Glutamatergic neuron (in vitro differentiated cells): ENCODE data around the gene LIMS2. TPM values are rescaled to one million over a fixed set of nuclear protein-coding genes. Genes with fewer than 3 reads are reported as not detected.
A peak's percentile ranks its signal among the peaks of the same experiment; 100 is the strongest.

Experiments used
- DNase-seq: peaks from one replicate; pipeline ENCODE4 v3.0.0; 2022
- H3K27ac Mint-ChIP-seq: one replicate; pipeline ENCODE4 v1.8.0; 2020; ENCODE audit warnings: mild to moderate bottlenecking, mixed read lengths, inconsistent platforms; ENCODE audit not compliant: unreplicated experiment
- H3K27me3 Mint-ChIP-seq: one replicate; pipeline ENCODE4 v1.8.0; 2020; ENCODE audit warnings: mild to moderate bottlenecking, moderate library complexity, mixed read lengths, inconsistent platforms; ENCODE audit not compliant: unreplicated experiment
- H3K36me3 Mint-ChIP-seq: one replicate; pipeline ENCODE4 v1.8.0; 2020; ENCODE audit warnings: mild to moderate bottlenecking, mixed read lengths, inconsistent platforms; ENCODE audit not compliant: unreplicated experiment
- H3K4me1 Mint-ChIP-seq: one replicate; pipeline ENCODE4 v1.8.0; 2020; ENCODE audit warnings: mild to moderate bottlenecking, low read depth, mixed read lengths, inconsistent platforms; ENCODE audit not compliant: unreplicated experiment
- H3K4me3 Mint-ChIP-seq: one replicate; pipeline ENCODE4 v1.8.0; 2020; ENCODE audit warnings: mild to moderate bottlenecking, mixed read lengths, inconsistent platforms; ENCODE audit not compliant: unreplicated experiment
- H3K9me3 Mint-ChIP-seq: one replicate; pipeline ENCODE4 v1.8.0; 2020; ENCODE audit warnings: mild to moderate bottlenecking, moderate library complexity, mixed read lengths, inconsistent platforms; ENCODE audit not compliant: unreplicated experiment
- CTCF ChIP-seq: fragments of 200-600 bp; sonication (generic); IDR thresholded peaks from one replicate; pipeline ENCODE4 v1.5.0; 2021; ENCODE audit not compliant: partially characterized antibody, unreplicated experiment
- total RNA-seq: library from RNA; stranded (reverse); fragmentation: NEBNext Ultra II Directional; extraction: Animal tissue kit (Norgen Biotek cat#: 25700); gene quantifications from one replicate; pipeline ENCODE4 v1.2.1, GENCODE V29; 2021; ENCODE audit not compliant: unreplicated experiment

The LIMS2 gene
- total RNA-seq, 1 donor from 2014 or later = 0.29 TPM

DNA sequence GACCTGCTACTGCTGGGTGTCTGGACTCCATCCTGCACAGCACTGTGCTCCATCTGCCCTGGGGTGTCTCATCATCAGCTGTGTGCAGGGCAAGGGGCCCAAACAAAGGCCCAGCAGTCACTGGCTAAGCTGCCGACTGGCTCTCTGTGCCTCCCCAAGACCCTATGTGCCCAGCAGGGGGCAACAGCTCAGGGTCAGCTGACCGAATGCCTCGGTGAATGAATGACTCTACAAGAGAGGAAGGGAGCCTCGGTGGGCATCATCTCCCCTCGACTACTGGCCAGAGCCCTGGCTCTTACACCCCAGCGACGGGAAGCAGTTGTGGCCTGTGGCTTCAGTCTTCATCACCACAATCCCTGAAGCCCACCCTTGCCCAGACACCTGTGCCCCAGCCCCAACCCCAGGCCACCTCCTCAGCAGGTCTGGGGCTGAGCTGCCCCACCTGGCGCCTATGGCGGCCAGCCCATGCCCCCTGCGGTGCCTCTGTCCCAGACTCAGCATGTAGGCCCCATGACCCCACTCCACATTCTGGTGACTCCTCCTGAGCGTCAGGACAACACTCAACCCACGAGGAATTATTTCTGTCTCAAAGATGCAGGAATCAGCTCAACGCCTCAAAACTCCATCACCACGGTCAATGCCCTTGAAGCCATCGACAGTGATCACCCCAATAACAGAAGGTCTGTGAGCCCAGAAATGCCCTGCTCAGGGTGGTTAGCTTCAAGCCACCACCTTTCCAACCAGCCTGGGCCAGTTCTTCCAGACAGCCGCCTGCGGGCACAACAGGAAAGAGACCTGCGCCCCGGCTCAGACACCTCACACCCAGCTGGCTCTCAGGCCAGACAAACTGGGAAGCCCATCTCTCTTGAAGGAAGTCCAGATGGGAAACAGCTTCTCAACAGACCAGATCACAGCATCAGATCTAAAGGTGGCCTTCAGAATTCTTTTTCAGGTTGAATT, 31.0 kb downstream of the LIMS2 start:
- no peak overlapping the region for H3K4me3 Mint-ChIP-seq
- DNase-seq = no peak
- H3K4me1 Mint-ChIP-seq = peaks cover 5% of the 10 kb centered on the region
- H3K27ac Mint-ChIP-seq = peak overlapping the region; percentile 62
- TF ChIP-seq CTCF = no peak
- H3K27me3 Mint-ChIP-seq = peaks cover 4% of the 10 kb centered on the region
- H3K9me3 Mint-ChIP-seq = peaks cover 3% of the 10 kb centered on the region
- no peaks in the 10 kb centered on the region for H3K36me3 Mint-ChIP-seq

DNA sequence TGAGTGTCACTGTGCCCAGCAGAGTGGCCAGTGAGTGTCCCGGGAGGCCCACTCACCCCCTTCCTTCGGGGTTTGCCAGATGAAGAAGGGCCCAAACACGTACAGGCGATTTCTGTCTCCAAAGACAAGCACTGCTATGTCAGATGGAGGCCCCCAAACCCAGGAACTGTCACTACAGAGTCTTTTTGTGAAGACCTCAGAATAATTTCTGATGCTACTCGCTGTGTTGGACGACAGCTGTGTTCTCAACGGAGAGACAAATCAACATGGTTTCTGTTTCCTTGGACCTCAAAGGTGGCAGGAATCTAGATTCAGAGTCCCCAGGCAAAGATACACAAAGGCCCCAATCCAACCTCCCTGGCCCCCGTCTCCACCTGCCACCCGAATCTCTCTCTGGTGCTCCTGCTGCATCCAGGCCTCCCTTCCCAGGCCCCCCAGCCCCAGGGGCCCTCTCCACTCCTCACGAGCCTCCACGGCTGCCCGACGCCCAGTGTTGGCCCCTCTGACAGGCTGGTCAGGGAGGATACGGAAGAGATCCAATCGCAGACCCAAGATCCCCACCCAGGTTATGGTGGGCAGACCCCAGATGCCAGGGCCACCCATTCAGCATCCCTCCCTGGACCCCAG, 31.8 kb downstream of the LIMS2 start:
- peaks cover 3% of the 10 kb centered on the region for H3K9me3 Mint-ChIP-seq
- DNase-seq = no peak
- H3K4me3 Mint-ChIP-seq = no peak overlapping the region
- H3K4me1 Mint-ChIP-seq = peaks cover 5% of the 10 kb centered on the region
- H3K36me3 Mint-ChIP-seq = no peaks in the 10 kb centered on the region
- peaks cover 6% of the 10 kb centered on the region for H3K27me3 Mint-ChIP-seq
- no peak for TF ChIP-seq CTCF
- H3K27ac Mint-ChIP-seq = peak overlapping the region; percentile 62

- Mint-ChIP-seq H3K4me1 (peaks cover 5% of the 10 kb centered on the region), H3K27ac (no peak overlapping the region), H3K36me3 (no peaks in the 10 kb centered on the region), H3K9me3 (peaks cover 3% of the 10 kb centered on the region), H3K4me3 (no peak overlapping the region), H3K27me3 (peaks cover 6% of the 10 kb centered on the region)
- TF ChIP-seq CTCF = no peak
- no peak for DNase-seq
These were observed 32.5 kb downstream of the LIMS2 start for GRCh38 chr2:127642706-127643438.

GRCh38 chr2:127641846-127642507, 33.4 kb downstream of the LIMS2 start:
- no peak overlapping the region for H3K4me3 Mint-ChIP-seq
- H3K36me3 Mint-ChIP-seq = no peaks in the 10 kb centered on the region
- H3K27me3 Mint-ChIP-seq = peaks cover 6% of the 10 kb centered on the region
- H3K9me3 Mint-ChIP-seq = peaks cover 3% of the 10 kb centered on the region
- TF ChIP-seq CTCF = no peak
- DNase-seq = no peak
- peaks cover 7% of the 10 kb centered on the region for H3K4me1 Mint-ChIP-seq
- no peak overlapping the region for H3K27ac Mint-ChIP-seq
